ENCODE data around the gene PLET1.

- no peak for TF ChIP-seq CTCF (conservative IDR thresholded peaks at IDR 0.05; ENCODE audit: low read length)
- no peak for TF ChIP-seq EZH2phosphoT487 (IDR thresholded peaks at IDR 0.05; ENCODE audit: borderline replicate concordance, low read depth, low read length)
These were observed 33.7 kb downstream of the PLET1 start for GRCh38 chr11:112226831-112227401.
